Central memory CD8-positive, alpha-beta T cell (primary cell): Measurements from ENCODE around the gene APOL4.
"Not testable (repeated sequence)": the region's sequence is repeated elsewhere in the genome, so short reads cannot be mapped to it uniquely, and the experiment has no call there.

Source experiments
- ATAC-seq: fragments of 150-1000 bp; cut with Tn5 transposase; replicated peaks from 2 replicates; pipeline ENCODE4 v1.10.0; 2022; ENCODE audit warnings: mild to moderate bottlenecking, moderate FRiP score, moderate number of reproducible peaks; ENCODE audit not compliant: poor library complexity, severe bottlenecking; ENCODE audit errors: extremely low read depth
- DNase-seq, 2 donors: peaks; one replicate each; pipeline ENCODE4 v3.0.0; 2021; ENCODE audit warnings: low spot score in 2 of 2
- H3K27ac Mint-ChIP-seq: one replicate; pipeline ENCODE4 v1.8.0; 2022; ENCODE audit warnings: low read depth, mild to moderate bottlenecking, moderate library complexity, mixed read lengths
- H3K27me3 Mint-ChIP-seq: one replicate; pipeline ENCODE4 v1.8.0; 2022; ENCODE audit warnings: mixed read lengths
- H3K36me3 Mint-ChIP-seq: one replicate; pipeline ENCODE4 v1.8.0; 2022; ENCODE audit warnings: mild to moderate bottlenecking, moderate library complexity, mixed read lengths; ENCODE audit not compliant: insufficient read depth
- H3K4me1 Mint-ChIP-seq: one replicate; pipeline ENCODE4 v1.8.0; 2022; ENCODE audit warnings: mixed read lengths
- H3K4me3 Mint-ChIP-seq: one replicate; pipeline ENCODE4 v1.8.0; 2022; ENCODE audit warnings: mild to moderate bottlenecking, moderate library complexity, mixed read lengths
- H3K9me3 Mint-ChIP-seq: one replicate; pipeline ENCODE4 v1.8.0; 2022; ENCODE audit warnings: mixed read lengths

APOL4 gene

GRCh38 chr22:36201630-36202319, at the start of gene APOL4:
APOL4 (minus strand) TSS chr22:36201809; CDS start chr22:36201734, 75 bp downstream.
- no peak for DNase-seq
- no peak for ATAC-seq
- H3K36me3 Mint-ChIP-seq, result peaks cover 2% of the 10 kb centered on the region
- no peak within 1 kb of the TSS for H3K27ac Mint-ChIP-seq
- peaks cover 8% of the 10 kb centered on the region for H3K4me1 Mint-ChIP-seq
- H3K9me3 Mint-ChIP-seq, result no peaks in the 10 kb centered on the region
- peaks cover 68% of the 10 kb centered on the region for H3K27me3 Mint-ChIP-seq
- H3K4me3 Mint-ChIP-seq, result no peak within 1 kb of the TSS

- not testable (repeated sequence) for H3K27me3 Mint-ChIP-seq, H3K27ac Mint-ChIP-seq, H3K9me3 Mint-ChIP-seq, ATAC-seq, DNase-seq, H3K36me3 Mint-ChIP-seq, H3K4me3 Mint-ChIP-seq
- H3K4me1 Mint-ChIP-seq, result peaks cover 33% of the 10 kb centered on the region
Measured at GRCh38 chr22:36250292-36250960, 48.8 kb upstream of the APOL4 start.

GRCh38 chr22:36249160-36249559, 47.6 kb upstream of the APOL4 start:
- no peak for ATAC-seq
- Mint-ChIP-seq H3K4me1 (peaks cover 24% of the 10 kb centered on the region), H3K4me3 (no peak overlapping the region), H3K9me3 (no peaks in the 10 kb centered on the region), H3K27me3 (no peaks in the 10 kb centered on the region), H3K36me3 (peaks cover 8% of the 10 kb centered on the region), H3K27ac (no peak overlapping the region)
- DNase-seq, result no peak

GRCh38 chr22:36247955-36248354, 46.3 kb upstream of the APOL4 start:
- Mint-ChIP-seq H3K27me3 (no peaks in the 10 kb centered on the region), H3K4me3 (no peak overlapping the region), H3K27ac (no peak overlapping the region), H3K9me3 (no peaks in the 10 kb centered on the region), H3K4me1 (peaks cover 12% of the 10 kb centered on the region), H3K36me3 (peaks cover 5% of the 10 kb centered on the region)
- ATAC-seq (no peak), DNase-seq (no peak)

- no peak overlapping the region for H3K4me3 Mint-ChIP-seq
- H3K27ac Mint-ChIP-seq, result no peak overlapping the region
- ATAC-seq (no peak), DNase-seq (no peak)
- peaks cover 5% of the 10 kb centered on the region for H3K4me1 Mint-ChIP-seq
- no peaks in the 10 kb centered on the region for H3K9me3 Mint-ChIP-seq
- peaks cover 5% of the 10 kb centered on the region for H3K36me3 Mint-ChIP-seq
- H3K27me3 Mint-ChIP-seq, result no peaks in the 10 kb centered on the region
Measured at GRCh38 chr22:36246718-36247117, 45.1 kb upstream of the APOL4 start.

GRCh38 chr22:36245805-36246356, 44.3 kb upstream of the APOL4 start:
- no peaks in the 10 kb centered on the region for H3K9me3 Mint-ChIP-seq
- peaks cover 2% of the 10 kb centered on the region for H3K36me3 Mint-ChIP-seq
- no peaks in the 10 kb centered on the region for H3K4me1 Mint-ChIP-seq
- ATAC-seq (no peak), DNase-seq (no peak)
- H3K27ac Mint-ChIP-seq, result no peak overlapping the region
- H3K27me3 Mint-ChIP-seq, result no peaks in the 10 kb centered on the region
- H3K4me3 Mint-ChIP-seq, result no peak overlapping the region

- Mint-ChIP-seq H3K4me1 (peaks cover 8% of the 10 kb centered on the region), H3K9me3 (no peaks in the 10 kb centered on the region), H3K27ac (no peak overlapping the region), H3K36me3 (peaks cover 2% of the 10 kb centered on the region), H3K27me3 (no peaks in the 10 kb centered on the region), H3K4me3 (no peak overlapping the region)
- DNase-seq (no peak), ATAC-seq (no peak)
Measured at GRCh38 chr22:36244522-36245391, 43.1 kb upstream of the APOL4 start.

GRCh38 chr22:36243986-36244385, 42.4 kb upstream of the APOL4 start:
- Mint-ChIP-seq H3K27ac (no peak overlapping the region), H3K36me3 (peaks cover 6% of the 10 kb centered on the region), H3K27me3 (no peaks in the 10 kb centered on the region), H3K4me1 (peaks cover 16% of the 10 kb centered on the region), H3K4me3 (no peak overlapping the region), H3K9me3 (no peaks in the 10 kb centered on the region)
- DNase-seq (no peak), ATAC-seq (no peak)

GRCh38 chr22:36239401-36240171, 38.0 kb upstream of the APOL4 start, which contains the start of gene APOL2:
APOL2 (minus strand) TSS chr22:36239527; CDS start chr22:36233162, 6,365 bp downstream.
- ATAC-seq (peak; percentile 99), DNase-seq (peak; percentile 64 to 80)
- Mint-ChIP-seq H3K27me3 (no peaks in the 10 kb centered on the region), H3K4me3 (peak within 1 kb of the TSS; percentile 99), H3K36me3 (peaks cover 19% of the 10 kb centered on the region), H3K27ac (peak within 1 kb of the TSS; percentile 94), H3K9me3 (no peaks in the 10 kb centered on the region), H3K4me1 (peaks cover 57% of the 10 kb centered on the region)

- peaks cover 22% of the 10 kb centered on the region for H3K36me3 Mint-ChIP-seq
- ATAC-seq (peak; percentile 15), DNase-seq (no peak)
- H3K4me1 Mint-ChIP-seq, result peaks cover 63% of the 10 kb centered on the region
- H3K27me3 Mint-ChIP-seq, result no peaks in the 10 kb centered on the region
- peak overlapping the region; percentile 94 for H3K27ac Mint-ChIP-seq
- H3K4me3 Mint-ChIP-seq, result peak overlapping the region; percentile 99
- no peaks in the 10 kb centered on the region for H3K9me3 Mint-ChIP-seq
Measured at GRCh38 chr22:36239150-36239400, 37.5 kb upstream of the APOL4 start.

- peaks cover 68% of the 10 kb centered on the region for H3K4me1 Mint-ChIP-seq
- H3K27ac Mint-ChIP-seq, result peak overlapping the region; percentile 94
- H3K36me3 Mint-ChIP-seq, result peaks cover 22% of the 10 kb centered on the region
- no peak for ATAC-seq
- H3K4me3 Mint-ChIP-seq, result peak overlapping the region; percentile 99
- no peaks in the 10 kb centered on the region for H3K9me3 Mint-ChIP-seq
- DNase-seq, result no peak
- no peaks in the 10 kb centered on the region for H3K27me3 Mint-ChIP-seq
Measured at GRCh38 chr22:36238373-36239149, 37.0 kb upstream of the APOL4 start.
